AG04450 (cell line): Measurements from ENCODE around the gene TAF9. TPM values are rescaled to one million over a fixed set of nuclear protein-coding genes. Genes with fewer than 3 reads are reported as not detected.
A peak's percentile ranks its signal among the peaks of the same experiment; 100 is the strongest.

ENCODE experiments used
- CTCF ChIA-PET: fragments of 300-600, 350-600 bp; formaldehyde crosslinking; extraction: SDS; loops from one replicate; lab custom pipeline; 2022; ENCODE audit warnings: antibody characterized with exemption, inconsistent platforms; lab: Charles Lee
- POLR2A ChIA-PET: fragments of 350-600 bp; formaldehyde crosslinking; extraction: SDS; loops from one replicate; lab custom pipeline; 2021; ENCODE audit warnings: antibody characterized with exemption, inconsistent platforms; lab: Yijun Ruan, JAX
- DNase-seq: peaks from one replicate; pipeline ENCODE4 v3.0.0-alpha.2; 2011; ENCODE audit warnings: low read depth, low spot score
- H3K27ac ChIP-seq: one replicate; pipeline ENCODE4 v1.5.1; 2012; ENCODE audit warnings: low read depth, low read length, control low read depth
- H3K27me3 ChIP-seq: one replicate; pipeline ENCODE4 v1.6.0; 2012; ENCODE audit warnings: low read length; ENCODE audit not compliant: control insufficient read depth, insufficient read depth
- H3K4me3 ChIP-seq: 2 replicates; pipeline ENCODE4 v1.5.1; 2011; ENCODE audit warnings: mild to moderate bottlenecking, low read depth, low read length, control low read depth
- H3K9me3 ChIP-seq: 2 replicates; pipeline ENCODE4 v1.5.1; 2012; ENCODE audit warnings: low read length; ENCODE audit not compliant: control insufficient read depth, insufficient read depth
- CTCF ChIP-seq: IDR thresholded peaks from 2 replicates; pipeline ENCODE4 v1.5.1; 2011; ENCODE audit warnings: low read depth, low read length, control low read depth, inconsistent platforms
- polyA plus RNA-seq: library from polyadenylated mRNA; depleted of rRNA; stranded (reverse); fragments of >200 nt; gene quantifications from 2 replicates; pipeline ENCODE4 v1.2.3, GENCODE V29; 2011

The TAF9 gene
- polyA plus RNA-seq, 1 experiment = 207 TPM

GRCh38 chr5:69364414-69364813, 4.9 kb downstream of the TAF9 start:
- CTCF ChIA-PET = no interaction called here
- H3K27ac ChIP-seq = no peak overlapping the region

GRCh38 chr5:69360442-69360841, 8.9 kb downstream of the TAF9 start:
- DNase-seq = no peak
- ChIA-PET POLR2A (no interaction called here), CTCF (interaction anchor here (0.8 kb wide), 1 partner anchor 267 kb away, joined by 5 read pairs; the partner anchor contains the start of gene SLC30A5)
- Histone ChIP-seq H3K4me3 (no peak overlapping the region), H3K27me3 (no peaks in the 10 kb centered on the region), H3K27ac (no peak overlapping the region), H3K9me3 (no peaks in the 10 kb centered on the region)
- TF ChIP-seq CTCF = no peak

More at GRCh38 chr5:69364414-69364813, 4.9 kb downstream of the TAF9 start:
- DNase-seq = no peak
- Histone ChIP-seq H3K27me3 (no peaks in the 10 kb centered on the region), H3K9me3 (no peaks in the 10 kb centered on the region), H3K4me3 (no peak overlapping the region)
- TF ChIP-seq CTCF = peak; percentile 45
- POLR2A ChIA-PET = no interaction called here

DNA sequence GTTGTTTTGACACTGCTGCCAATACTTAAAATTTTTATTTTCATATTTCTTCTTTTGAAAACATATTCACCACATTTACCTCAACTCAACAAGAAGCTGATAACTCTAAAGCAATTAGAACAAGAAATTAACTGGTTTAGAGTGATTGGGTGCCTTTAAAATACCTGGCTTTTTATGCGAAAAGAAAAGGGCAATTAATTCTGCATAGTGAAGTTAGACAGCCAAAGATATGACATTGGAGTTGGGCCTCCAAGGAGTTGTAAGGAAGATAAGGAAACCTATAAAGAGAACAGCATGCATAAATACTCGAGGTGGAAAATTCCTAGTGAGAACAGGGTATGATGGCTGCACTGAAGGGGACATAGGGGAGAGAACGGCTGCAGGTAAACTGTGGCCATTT, 9.6 kb downstream of the TAF9 start:
- ChIA-PET CTCF (interaction anchor here (0.9 to 1.1 kb wide), 2 partner anchors 25 to 266 kb away, joined by 3 read pairs; no protein-coding TSS in a partner anchor), POLR2A (no interaction called here)
- no peak for DNase-seq
- Histone ChIP-seq H3K27me3 (no peaks in the 10 kb centered on the region), H3K9me3 (no peaks in the 10 kb centered on the region), H3K4me3 (no peak overlapping the region), H3K27ac (no peak overlapping the region)
- no peak for TF ChIP-seq CTCF

DNA sequence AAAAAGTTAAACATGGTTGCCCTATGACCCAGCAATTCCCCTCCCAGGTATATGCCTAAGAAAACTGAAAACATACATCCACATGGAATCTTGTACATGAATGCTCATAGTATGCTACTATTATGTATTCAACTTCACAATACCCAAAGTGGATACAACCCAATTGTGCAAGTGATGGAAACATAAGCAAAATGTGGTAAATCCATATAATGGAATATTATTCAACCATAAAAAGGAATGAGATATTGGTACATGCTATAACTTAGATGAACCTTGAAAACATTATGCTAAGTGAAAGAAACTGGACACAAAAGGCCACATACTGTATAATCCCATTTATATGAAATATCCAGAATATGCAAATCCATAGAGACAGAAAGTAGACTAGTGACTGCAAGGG, 18.7 kb downstream of the TAF9 start:
- TF ChIP-seq CTCF = no peak
- H3K4me3 ChIP-seq = no peak overlapping the region
- no peak overlapping the region for H3K27ac ChIP-seq
- no peak for DNase-seq
- ChIA-PET CTCF (no interaction called here), POLR2A (no interaction called here)
- no peaks in the 10 kb centered on the region for H3K27me3 ChIP-seq
- no peaks in the 10 kb centered on the region for H3K9me3 ChIP-seq

DNA sequence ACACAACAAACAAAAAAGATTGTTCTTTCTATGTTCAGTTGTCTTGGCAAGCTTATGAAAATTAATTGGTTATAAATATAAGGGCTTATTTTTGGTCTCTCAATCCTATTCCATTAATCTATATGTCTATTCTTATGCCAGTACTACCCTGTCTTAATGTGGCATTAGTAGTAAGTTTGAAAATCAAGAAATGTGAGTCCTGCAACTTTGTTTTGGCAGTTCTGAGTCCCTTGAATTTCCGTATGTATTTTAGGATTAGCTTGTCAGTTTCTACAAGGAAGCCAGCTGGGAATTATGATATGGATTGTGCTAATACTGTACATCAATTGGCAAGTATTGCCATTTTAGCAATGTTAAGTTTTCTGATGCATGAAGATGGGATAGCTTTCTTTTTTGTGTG, 26.2 kb downstream of the TAF9 start:
- no peak overlapping the region for H3K27ac ChIP-seq
- no peaks in the 10 kb centered on the region for H3K27me3 ChIP-seq
- no peak for DNase-seq
- ChIA-PET POLR2A (no interaction called here), CTCF (interaction anchor here (1.5 to 1.8 kb wide), 2 partner anchors 8 to 250 kb away, joined by 8 to 23 read pairs; partner anchors contain the start of gene SLC30A5)
- no peak for TF ChIP-seq CTCF
- no peak overlapping the region for H3K4me3 ChIP-seq
- no peaks in the 10 kb centered on the region for H3K9me3 ChIP-seq
